ENCODE results near the gene EIF3K. TPM values are rescaled to one million over a fixed set of nuclear protein-coding genes. Genes with fewer than 3 reads are reported as not detected.

The EIF3K gene
- total RNA-seq, 1 donor from 2014 or later: 318 TPM

DNA sequence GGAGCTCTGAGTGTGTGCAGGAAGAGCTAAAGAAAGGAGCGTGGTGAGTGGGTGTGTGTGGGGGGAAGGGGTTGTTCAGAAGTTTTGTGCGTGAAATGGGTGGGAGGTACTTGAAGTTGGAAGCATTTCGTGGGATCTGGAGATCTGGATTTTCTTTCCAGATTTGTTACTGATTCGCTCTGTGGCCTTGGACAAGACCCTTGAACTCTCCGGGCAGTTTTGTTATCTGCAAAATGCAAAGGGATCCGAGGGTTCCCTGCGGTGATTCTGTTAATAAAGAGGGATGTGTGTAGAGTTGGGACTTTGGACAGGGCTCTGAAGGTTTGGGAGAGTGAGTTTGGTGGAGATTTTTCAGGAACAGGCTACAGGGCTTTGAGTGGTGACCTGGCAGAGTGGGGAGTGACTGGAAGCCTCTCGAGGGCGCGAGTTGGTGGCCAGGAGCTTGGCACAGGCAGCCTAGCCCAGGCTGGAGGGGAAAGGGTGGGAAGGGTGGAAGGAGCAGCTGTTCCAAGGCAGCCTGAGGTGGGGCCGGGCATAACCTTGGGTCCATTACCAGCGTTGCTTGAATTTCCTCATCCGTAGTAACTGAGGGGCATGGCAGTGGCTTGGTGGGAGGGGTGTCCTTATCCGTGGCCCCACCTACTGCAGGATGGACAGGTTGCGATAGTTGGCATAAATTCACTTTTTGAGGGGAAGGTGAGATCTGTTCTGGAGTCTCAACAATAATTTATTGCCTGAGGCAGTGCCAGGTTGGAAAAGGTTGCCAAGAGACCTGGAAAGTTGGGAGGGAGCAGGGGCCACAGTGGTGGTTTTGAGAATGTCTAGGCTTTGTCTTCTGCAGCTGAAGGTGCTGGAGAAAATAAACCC is 30.6 kb downstream of the EIF3K start:
- peak in 1 of 2 donors; percentile 20 for DNase-seq (ENCODE audit: low read depth in 2 of 2)

GRCh38 chr19:38650172-38650775 is 31.3 kb downstream of the EIF3K start:
- peak in 1 of 2 donors; percentile 27 for DNase-seq (ENCODE audit: low read depth in 2 of 2)

GRCh38 chr19:38650911-38651584 is 32.1 kb downstream of the EIF3K start:
- DNase-seq (ENCODE audit: low read depth in 2 of 2): peak in 1 of 2 donors; percentile 61

DNA sequence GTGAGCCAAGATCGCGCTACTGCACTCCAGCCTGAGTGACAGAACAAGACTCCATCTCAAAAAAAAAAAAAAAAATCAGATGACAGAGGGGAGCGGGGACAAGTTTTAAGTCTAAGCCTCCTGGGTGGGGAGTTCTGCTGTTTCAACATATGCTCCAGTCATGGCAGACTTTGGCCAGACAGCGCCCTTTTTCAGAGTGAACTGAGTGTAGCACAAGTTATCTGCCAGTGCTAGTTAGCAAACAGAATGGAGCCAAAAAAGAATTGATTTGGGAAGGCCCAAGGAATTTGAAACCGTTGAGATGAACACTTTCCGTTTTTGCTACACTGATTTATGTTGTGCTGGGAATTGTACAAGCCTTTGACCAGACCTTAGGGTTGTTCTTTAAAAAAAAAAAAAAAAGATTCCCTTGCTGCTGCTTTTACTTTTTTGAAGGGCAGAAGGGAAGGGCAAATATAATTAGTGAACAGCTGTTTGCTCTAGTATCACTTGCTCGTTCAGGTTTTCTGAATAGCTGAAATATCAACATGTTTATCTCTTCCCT is 34.1 kb downstream of the EIF3K start:
- DNase-seq (ENCODE audit: low read depth in 2 of 2): no peak

- peak in 1 of 2 donors; percentile 64 for DNase-seq (ENCODE audit: low read depth in 2 of 2)
Observed at GRCh38 chr19:38654628-38655055, 35.7 kb downstream of the EIF3K start.

- peak; percentile 54 to 55 for DNase-seq (ENCODE audit: low read depth in 2 of 2)
Observed at GRCh38 chr19:38655148-38655824, 36.3 kb downstream of the EIF3K start.

- DNase-seq (ENCODE audit: low read depth in 2 of 2): peak in 1 of 2 donors; percentile 27
Observed at GRCh38 chr19:38656171-38656981, 37.4 kb downstream of the EIF3K start.

DNA sequence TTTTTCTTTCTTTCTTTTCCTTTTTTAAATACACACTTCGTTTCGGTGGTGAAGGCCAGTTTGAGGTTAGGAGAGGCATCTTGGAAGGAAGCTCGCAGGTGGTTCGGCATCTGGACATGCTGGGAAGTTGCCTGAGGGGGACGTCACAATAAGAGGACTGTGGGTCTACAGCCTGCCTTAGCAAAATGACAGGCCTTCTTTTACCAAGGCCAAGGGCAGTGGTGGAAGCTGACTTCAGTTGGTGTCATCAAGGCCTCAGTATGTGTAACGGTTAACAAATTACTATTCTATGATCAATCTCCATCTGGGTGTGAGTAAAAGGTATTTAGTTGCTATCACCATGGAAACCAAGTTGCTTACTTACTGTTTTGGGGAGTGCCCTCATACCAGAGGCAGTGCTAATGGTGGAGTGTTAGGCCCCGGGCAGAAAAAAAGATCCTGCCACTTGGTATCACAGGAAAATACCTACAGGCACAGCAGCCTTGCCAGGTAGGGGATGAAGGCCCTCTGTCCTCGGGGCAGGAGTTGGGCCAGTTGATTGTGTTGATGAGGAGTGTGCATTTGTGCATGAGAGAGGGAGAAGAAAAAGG is 38.7 kb downstream of the EIF3K start:
- DNase-seq (ENCODE audit: low read depth in 2 of 2): peak in 1 of 2 donors; percentile 75

DNA sequence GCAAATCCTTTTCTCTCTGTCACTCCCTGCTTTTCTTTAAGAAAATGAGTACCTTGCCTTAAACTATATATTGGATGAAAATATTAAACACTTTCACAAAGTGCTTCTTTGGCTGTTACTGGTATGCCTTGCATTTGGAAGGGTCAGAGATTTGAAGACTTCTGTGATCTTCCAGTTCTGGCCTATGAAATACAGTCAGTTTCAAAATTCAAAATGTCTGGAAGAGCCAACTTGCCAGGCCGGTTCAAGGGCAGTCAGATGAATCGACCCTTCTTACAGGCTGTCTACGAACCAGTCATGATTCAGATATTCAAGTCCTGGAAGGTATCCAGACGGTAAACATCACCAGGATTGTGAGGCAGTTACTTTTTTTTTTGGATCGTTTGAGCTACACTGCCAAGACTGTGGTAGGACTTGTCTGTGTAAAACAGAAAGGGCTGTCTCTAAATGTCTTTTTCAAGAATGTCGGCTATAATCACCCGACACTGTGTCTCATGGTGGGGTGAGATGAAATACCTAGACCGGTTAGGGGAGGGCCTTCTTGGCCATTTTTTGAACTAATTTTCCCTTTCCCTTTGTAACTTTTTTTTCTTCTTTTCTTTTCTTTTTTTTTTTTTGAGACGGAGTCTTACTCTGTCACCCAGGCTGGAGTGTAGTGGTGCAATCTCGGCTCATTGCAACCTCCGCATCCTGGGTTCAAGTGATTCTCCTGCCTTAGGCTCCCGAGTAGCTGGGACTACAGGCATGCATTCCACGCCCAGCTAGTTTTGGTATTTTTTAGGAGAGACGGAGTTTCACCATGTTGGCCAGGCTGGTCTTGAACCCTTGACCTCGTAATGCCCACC is 39.7 kb downstream of the EIF3K start:
- DNase-seq (ENCODE audit: low read depth in 2 of 2): peak; percentile 82 to 98

DNA sequence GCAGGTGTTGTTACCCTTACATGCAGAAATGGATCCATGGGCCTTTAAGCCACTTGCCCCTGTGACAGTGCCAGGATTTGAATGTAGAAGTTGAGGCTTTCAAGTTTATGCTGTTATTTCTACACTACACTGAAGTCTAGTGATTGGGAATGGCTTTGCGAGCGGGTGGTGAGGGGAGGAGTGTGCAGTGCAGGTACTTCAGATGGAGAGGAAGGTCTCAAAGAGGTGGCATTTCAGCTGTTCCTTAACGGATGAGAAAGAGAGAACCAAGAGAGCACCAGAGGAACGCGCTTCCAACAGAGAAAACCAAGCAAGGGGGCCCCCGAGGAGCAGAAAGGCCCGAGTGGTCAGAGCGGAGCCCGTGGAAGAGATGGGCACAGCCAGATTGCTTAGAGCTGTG is 41.7 kb downstream of the EIF3K start:
- DNase-seq (ENCODE audit: low read depth in 2 of 2): no peak

- DNase-seq (ENCODE audit: low read depth in 2 of 2): no peak
Observed at GRCh38 chr19:38661136-38661535, 42.1 kb downstream of the EIF3K start.

GRCh38 chr19:38661996-38662395 is 43.0 kb downstream of the EIF3K start:
- no peak for DNase-seq (ENCODE audit: low read depth in 2 of 2)

GRCh38 chr19:38662537-38663155 is 43.7 kb downstream of the EIF3K start:
- DNase-seq (ENCODE audit: low read depth in 2 of 2): no peak

GRCh38 chr19:38663156-38663651 is 44.2 kb downstream of the EIF3K start:
- no peak for DNase-seq (ENCODE audit: low read depth in 2 of 2)

DNA sequence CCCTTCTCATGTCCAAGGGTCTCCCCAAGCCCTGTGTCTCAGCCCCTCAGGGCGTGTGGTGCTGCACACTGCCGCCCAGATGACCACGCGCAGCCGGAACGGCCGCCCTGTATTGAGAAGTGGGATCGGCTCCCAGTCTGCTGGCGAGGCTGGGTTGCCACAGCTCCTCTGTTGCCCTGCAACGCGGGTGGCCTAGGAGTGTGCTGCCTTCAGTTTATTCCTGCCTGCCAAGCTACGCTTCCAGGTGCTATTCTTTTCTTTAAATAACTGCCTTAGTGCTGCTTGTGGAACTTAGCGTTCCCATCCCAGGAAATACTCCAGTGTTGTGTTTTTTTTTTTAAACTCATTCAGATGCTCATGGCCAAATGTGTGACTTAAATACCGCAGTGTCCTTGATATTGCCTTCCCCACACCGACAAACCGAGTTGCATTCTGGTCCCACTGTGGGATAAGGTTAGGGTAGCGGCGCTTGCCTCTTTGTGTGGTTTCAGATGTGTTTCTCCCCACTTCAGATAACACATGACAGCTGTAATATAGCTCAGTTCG is 45.0 kb downstream of the EIF3K start:
- DNase-seq (ENCODE audit: low read depth in 2 of 2): peak in 1 of 2 donors; percentile 34

DNA sequence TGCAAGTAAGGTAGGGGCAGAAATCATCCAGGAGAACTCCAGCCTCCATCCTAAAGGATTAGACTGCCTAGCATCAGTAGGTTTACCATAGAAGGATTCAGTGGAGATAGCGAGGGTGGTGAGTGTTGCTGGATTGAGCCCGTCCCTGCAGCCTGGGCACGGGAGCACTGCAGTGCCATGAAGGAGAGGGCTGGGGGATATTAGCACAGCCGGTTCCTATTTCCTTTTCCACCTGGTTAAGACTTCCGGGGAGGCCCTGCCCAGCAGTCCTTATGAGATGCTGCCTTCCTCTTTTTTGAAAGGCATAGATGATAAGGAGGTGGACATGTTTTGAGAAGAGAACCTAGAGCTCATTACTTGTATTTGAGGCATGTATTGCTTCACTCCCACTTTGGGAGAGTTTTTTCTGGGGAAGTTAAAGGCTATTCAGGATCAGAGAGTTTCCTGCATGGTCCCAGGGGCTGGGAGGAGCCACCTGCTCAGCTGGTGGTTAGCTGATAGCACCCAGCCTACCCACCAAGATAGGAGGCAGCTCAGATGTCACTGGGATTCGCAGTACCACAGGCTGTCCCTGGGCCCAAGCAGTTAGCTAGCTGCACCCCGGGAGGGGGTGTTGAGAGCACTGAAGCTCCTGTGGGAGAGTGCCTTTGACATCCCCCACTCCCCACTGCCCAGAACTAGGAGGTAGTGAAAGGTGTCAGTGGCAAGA is 45.7 kb downstream of the EIF3K start:
- no peak for DNase-seq (ENCODE audit: low read depth in 2 of 2)

- no peak for DNase-seq (ENCODE audit: low read depth in 2 of 2)
Observed at GRCh38 chr19:38665219-38665931, 46.4 kb downstream of the EIF3K start.
